Fibroblast of mammary gland (primary cell): ENCODE data around the gene CGGBP1.
A peak's percentile ranks its signal among the peaks of the same experiment; 100 is the strongest.

Experiments used
- DNase-seq: peaks from one replicate; pipeline ENCODE4 v3.0.0-alpha.2; 2010; ENCODE audit warnings: low read depth
- H3K4me3 ChIP-seq: 2 replicates; pipeline ENCODE4 v1.5.1; 2011; ENCODE audit warnings: low read depth, mild to moderate bottlenecking, low read length, moderate library complexity; ENCODE audit not compliant: control insufficient read depth
- CTCF ChIP-seq: conservative IDR thresholded peaks from 2 replicates; pipeline ENCODE4 v1.5.1; 2011; ENCODE audit warnings: low read depth, low read length, inconsistent platforms; ENCODE audit not compliant: control insufficient read depth, insufficient read depth

Gene CGGBP1

GRCh38 chr3:88059380-88060170 lies 770 bp upstream of the CGGBP1 start:
- TF ChIP-seq CTCF = no peak
- H3K4me3 ChIP-seq = peak overlapping the region; percentile 65
- DNase-seq = no peak

- TF ChIP-seq CTCF = no peak
- DNase-seq = no peak
- H3K4me3 ChIP-seq = peak overlapping the region; percentile 75
Measured at GRCh38 chr3:88058306-88058580, 562 bp downstream of the CGGBP1 start.

- peak; percentile 36 for DNase-seq
- H3K4me3 ChIP-seq = peak overlapping the region; percentile 75
- TF ChIP-seq CTCF = peak; percentile 24
Measured at GRCh38 chr3:88057630-88058305, 1.0 kb downstream of the CGGBP1 start.

- H3K4me3 ChIP-seq = no peak overlapping the region
- DNase-seq = no peak
- TF ChIP-seq CTCF = no peak
Measured at GRCh38 chr3:88046766-88047165, 12.0 kb downstream of the CGGBP1 start.

- no peak overlapping the region for H3K4me3 ChIP-seq
- TF ChIP-seq CTCF = no peak
- DNase-seq = no peak
Measured at GRCh38 chr3:88044411-88044810, 14.4 kb downstream of the CGGBP1 start.

GRCh38 chr3:88041005-88041404 lies 17.8 kb downstream of the CGGBP1 start:
- H3K4me3 ChIP-seq = no peak overlapping the region
- TF ChIP-seq CTCF = no peak
- DNase-seq = no peak
